Epidermal melanocyte (primary cell): ENCODE measurements around the gene ZMAT2.
"Not testable (repeated sequence)": the region's sequence is repeated elsewhere in the genome, so short reads cannot be mapped to it uniquely, and the experiment has no call there.

ENCODE experiments used
- DNase-seq: peaks from one replicate; pipeline ENCODE4 v3.0.0; 2011; ENCODE audit warnings: low spot score; ENCODE audit not compliant: insufficient read length

ZMAT2 gene, protein sequence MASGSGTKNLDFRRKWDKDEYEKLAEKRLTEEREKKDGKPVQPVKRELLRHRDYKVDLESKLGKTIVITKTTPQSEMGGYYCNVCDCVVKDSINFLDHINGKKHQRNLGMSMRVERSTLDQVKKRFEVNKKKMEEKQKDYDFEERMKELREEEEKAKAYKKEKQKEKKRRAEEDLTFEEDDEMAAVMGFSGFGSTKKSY

DNA sequence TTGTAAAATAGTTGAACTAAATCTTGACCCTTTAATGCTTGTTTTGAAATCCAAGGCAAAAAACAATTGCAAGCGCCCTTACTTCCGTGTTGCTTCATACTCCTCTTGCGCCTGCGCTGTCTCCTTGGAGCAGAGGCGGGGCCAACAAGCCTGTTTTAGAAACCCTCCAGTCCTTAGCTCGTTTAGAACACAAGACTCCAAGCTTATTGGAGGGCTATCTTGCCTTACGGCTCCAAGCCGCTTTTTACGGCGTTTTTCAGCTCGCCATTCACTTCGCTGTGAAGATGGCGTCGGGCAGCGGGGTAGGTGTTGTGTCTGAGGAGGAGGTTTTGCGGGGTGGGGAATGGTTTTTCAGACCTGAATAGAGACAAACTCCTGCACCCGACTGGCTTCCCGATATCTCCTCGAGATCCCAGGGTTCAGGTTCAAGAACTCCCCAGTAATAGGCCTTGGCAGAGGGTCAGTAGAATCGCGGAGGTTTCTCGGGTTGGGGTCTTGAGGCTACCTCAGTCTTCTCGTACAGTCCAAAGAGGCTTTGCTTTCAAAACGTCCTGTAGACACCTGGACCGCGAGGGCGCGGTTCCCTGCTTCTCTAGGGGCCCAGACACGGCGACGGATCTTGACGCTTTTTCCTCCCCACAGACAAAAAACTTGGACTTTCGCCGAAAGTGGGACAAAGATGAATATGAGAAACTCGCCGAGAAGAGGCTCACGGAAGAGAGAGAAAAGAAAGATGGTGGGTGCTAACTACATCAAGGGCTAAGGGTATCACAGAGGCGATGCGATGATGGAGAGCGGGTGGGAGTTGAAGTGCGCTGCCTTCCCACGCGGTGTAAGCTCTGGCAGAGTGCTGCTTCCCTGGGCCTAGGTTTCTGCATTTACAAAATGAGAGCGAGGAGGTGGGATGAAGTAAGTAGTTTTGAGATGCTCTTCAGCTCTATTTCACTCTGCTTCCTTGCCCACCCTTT, at the start of gene ZMAT2:
Gene ZMAT2, plus strand, starts transcription at position 271 of the 968 bp plus-strand sequence. Its CDS starts 14 bp downstream, at position 285.
- peak; percentile 92 for DNase-seq

DNA sequence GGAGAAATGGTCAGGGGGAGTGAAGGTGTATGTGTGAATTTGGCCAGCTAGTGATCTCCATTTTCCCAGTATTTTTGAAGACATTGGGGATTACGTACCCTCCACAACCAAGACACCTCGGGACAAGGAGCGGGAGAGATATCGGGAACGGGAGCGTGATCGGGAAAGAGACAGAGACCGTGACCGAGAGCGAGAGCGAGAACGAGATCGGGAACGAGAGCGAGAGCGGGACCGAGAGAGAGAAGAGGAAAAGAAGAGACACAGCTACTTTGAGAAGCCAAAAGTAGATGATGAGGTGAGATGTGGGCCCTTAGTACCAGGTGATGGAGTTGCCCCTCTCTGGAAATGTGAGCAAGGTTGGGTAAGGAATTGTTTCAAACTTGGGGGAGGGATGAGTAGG, 41.4 kb upstream of the ZMAT2 start:
- no peak for DNase-seq

DNA sequence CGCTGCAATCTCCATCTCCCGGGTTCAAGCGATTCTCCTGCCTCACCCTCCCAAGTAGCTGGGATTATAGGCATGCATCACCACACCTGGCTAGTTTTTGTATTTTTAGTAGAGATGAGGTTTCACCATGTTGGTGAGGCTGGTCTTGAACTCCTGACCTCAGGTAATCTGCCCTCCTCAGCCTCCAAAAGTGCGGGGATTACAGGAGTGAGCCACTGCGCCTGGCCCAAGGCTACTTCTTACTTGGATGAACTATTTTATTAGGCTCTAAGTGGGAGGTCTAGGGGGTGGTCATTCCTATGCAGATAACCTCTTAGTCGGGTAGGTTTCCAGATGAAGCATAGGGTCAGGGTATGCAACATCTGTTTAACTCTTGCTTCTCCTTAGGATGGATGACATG, 39.9 kb upstream of the ZMAT2 start:
- not testable (repeated sequence) for DNase-seq

DNA sequence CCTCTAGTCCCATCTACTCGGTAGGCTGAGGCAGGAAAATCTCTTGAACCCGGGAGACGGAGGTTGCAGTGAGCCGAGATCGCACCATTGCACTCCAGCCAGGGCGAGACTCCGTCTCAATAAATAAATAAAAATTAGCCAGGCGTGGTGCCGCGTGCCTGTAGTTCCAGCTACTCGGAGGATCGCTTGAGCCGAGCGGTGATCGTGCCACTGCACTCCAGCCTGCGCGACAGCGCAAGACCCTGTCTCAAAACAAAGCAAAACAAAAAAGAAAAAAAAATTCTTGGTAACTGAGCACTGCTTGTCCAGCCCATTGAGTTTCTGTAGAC, 36.3 kb upstream of the ZMAT2 start:
- no peak for DNase-seq

DNA sequence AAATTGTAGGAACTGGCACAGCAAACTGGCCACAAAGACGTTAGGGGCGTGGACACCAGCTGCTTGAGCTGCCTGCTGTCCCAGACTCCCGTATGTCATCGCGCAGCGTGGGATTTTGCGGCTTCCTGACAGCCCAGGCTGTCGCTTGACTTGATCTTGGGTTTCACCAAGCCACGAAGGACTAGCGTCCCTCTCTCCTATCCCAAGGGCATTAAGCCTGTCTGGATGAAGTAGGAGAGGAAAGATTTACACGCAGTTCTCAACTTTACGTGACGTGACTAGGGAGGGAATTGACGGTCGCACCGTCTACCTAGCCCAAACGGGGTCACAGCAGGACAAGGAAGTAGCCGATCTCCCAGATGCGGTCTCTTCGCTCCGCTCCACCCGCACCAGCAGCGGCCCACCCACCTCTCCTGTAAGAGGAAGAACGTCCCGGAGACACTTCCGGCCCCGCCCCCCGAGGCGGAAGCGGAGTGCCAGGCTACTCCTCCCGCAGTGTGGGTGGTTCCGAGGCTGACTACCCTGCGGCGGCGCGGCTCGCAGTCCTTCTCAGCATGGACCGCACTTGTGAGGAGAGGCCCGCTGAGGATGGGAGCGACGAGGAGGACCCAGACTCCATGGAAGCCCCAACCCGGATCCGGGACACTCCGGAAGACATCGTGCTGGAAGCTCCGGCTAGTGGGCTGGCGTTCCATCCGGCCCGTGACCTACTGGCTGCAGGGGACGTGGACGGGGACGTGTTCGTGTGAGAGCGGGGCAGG, 35.7 kb upstream of the ZMAT2 start, which contains the start of gene WDR55:
Gene WDR55, plus strand, starts transcription at position 546 of the 761 bp plus-strand sequence. Its CDS starts 9 bp downstream, at position 555.
- DNase-seq, result peak; percentile 97

DNA sequence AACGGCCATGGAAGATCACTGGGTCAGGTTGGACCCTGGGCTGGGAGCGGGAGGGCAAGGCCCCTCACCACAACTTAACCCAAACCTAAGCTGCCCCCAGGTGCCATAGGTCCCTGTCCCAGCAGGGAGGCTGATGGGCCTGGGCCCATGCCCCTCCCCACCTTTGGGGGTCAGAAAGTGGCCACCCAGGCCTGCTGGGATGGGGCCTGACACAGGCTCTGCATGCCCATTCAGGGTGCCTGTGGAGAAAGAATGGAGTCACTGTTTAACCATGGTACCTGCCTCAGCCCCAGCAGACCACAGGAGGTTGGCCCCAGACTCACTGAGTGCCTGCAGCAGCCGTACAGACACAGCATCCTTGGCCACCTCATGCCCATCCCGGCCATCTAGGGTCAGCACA, 29.2 kb upstream of the ZMAT2 start:
- not testable (repeated sequence) for DNase-seq

DNA sequence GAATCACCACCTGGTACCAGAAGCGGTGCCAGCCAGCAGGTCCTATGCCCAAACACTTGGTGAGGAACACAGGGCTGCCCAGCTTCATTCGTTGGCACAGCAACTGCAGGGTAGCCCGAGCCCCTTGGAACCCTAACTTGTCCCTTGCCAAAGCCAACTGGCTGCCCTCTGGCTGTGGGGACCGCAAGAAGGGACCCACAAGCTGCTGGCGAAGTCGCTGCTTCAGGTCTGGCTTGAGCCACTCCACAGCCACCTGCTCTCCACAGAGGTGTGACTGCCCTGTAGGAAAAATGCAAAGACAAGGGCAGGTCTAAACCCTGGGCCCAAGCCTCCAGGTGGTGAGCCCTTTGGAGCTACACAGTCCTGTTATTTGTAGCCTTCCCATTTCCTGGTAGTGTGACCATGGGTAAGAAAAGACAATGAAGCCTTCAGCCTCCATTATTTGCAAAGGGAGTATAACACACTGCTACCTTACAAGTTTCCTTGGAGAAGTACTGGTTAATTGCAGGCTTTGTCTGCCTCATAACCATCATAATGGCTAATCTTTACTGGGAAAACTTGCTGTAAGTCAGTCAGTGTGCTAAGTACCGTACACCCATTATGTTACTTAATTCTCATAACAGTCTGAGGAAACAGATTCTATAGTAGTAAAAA, 28.6 kb upstream of the ZMAT2 start:
- no peak for DNase-seq

DNA sequence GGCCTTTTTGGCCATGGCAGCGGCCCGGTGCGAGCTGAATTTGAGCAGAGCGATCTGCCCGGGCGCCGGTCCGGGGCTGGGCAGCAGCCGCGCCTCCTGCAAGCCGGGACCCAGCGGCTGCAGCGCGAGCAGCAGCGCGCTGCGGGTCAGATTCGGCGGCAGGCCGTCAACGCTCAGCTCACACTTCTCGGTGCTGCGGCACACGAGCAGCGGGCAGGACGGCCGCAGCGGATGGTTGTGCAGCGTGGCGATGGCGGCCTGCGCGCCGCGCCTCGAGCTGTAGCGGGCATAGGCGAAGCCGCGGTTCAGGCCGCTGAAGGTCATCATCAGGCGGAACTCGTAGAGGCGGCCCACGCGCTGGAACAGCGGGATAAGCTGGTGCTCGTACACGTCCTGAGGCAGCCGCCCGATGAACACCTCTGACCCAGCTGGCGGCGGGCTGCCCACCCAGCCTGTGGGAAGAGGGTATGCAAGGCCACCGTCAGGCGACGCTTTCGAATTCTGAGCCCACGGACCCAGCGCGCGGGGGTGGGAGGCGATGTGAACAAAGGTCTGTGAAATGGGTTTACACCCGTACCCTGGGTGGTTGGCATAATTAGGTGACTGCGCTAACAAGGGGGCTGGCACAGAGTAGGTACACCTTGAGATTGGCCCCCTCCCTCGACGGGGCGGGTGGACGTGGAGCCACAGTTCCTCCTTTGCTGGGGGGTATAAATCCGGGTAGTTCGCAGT, 27.6 kb upstream of the ZMAT2 start:
- DNase-seq, result no peak

DNA sequence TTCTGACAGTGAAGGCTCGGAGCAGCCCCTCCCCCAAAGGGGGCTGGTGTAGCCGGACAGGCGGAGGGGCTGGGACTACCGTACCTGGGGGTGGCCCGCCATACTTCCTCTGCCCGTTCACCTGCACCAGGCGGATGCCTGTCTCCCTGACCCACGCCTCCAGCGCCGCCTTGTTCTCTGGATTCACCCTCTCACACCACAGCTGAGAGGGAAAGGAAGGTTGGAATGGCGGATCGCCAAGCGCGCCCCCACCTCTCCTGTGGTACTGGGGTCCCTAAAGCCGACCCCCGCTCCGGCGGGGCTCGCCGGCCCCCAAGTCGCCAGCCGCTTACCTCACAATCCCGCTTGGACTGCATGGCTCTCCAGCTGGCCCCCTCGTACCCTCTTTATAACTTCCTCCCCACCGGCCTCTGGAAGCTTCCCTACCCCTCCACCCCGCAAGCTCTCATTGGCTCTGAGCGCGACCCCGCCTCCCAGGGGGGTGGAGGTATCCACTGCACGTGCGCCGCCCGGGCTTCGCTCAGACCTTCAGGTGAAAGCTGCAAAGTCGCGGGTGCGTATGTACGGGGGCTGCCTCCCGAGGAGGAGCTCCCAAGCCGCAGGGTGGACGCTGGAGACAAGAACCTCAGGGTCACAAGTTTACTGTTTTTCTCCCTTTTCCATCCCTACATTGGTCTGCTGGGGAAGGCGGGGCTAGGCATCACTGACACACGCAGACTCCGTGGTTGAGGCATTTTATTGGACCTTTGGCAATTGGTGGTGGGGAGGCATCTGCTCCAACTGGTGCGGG, 26.9 kb upstream of the ZMAT2 start, which contains the start of gene DND1:
Gene DND1, minus strand, starts transcription at position 390 of the 790 bp plus-strand sequence. Its CDS starts 34 bp downstream, at position 356.
- DNase-seq, result no peak

DNA sequence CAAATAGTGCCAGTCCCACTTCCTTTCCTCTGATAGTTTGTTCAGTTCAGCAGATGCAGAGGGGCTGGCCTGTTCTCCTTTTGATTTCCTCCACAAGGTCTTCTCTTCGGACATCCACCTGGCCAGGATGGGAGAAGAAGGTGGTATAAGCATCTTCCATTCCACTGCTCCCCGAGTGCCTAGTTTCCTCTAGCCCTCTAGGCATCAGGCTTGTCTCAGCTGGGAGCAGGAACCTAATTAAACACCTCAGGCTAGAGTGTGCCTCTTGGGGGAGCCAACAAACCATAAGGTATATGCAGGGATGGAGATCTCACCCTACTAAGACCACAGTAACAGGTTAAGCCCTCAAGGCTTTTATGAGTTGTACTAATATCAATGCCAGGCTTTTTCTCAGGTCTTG, 26.0 kb upstream of the ZMAT2 start:
- DNase-seq, result no peak

DNA sequence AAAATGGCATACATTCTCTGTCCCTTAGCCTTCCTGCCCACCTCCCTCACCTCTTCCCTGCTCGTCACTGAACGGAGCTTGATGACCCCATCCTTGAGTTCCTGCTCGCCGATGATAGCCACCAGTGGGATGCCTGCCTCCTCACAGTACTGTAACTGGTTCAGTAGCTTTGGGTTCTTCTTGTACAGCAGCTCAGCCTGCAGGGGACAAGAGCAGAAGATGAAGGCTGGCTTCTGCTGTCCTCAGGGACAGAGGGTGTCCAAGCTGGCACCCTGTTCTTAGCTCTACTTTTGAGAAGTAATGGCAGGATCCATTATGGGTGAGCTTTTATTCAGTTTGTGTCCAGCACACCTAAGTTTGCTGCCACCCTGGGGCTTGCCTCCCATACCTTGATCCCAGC, 25.6 kb upstream of the ZMAT2 start:
- DNase-seq, result no peak

DNA sequence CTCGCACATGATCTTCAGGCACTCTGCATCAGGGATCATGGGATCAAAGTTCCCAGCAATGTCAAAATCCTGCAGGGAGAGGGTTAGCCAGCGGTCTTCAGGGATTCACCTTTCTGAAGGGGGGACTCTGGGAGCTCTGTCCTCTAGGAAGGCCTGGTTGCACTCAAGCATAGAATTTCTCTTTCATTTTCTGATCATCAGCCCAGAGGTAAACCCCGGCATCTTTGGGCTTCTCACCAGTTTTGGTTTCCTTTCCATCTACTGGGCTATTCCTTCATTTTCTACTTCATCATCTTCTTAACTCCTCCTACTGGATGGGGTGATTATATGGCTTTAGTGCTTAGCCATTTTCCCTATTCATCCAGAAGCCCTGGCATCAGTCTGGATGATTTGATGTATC, 22.3 kb upstream of the ZMAT2 start:
- DNase-seq, result no peak

DNA sequence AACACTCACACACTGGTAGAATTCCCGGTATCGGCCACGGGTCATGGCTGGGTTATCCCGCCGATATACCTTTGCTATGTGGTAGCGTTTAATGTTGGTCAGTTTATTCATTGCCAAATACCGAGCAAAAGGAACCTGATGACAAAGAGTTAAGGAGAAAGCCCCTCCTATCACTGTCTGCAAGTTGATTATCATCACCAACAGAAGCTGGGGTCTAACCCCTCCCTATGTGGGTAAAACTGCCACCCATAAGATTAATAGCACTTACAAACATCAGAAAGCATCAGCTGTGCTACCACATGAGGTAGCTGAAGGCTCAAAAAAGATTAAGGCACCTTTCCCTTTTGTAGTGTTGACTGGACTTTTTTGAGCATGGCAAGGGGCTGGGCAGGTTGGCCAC, 21.3 kb upstream of the ZMAT2 start:
- no peak for DNase-seq

DNA sequence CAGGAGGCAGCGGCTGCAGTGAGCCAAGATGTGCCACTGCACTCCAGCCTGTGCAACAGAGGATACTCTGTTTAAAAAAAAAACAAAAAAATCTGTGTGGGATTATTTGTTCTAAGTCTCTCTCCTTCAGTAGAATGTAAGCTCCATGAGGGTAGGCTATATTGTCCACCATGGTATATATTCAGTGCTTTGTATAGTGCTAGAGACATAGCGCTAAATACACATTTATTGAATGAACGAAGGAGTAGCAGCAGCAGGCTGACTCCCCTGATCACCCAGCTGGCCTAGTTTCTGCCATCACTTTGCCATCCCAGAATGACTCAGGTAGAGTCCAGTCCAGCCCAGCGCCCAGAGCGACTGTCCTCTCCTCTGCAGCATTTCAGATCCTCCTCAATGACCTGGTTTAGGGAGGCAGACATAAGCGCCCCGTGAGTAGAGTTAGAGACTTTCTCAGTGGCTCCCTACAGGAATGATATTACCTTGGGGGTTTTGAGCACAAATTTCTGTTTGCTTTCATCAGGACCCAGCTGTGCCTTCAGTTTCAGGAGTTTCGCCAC, 9.8 kb upstream of the ZMAT2 start:
- DNase-seq, result no peak

DNA sequence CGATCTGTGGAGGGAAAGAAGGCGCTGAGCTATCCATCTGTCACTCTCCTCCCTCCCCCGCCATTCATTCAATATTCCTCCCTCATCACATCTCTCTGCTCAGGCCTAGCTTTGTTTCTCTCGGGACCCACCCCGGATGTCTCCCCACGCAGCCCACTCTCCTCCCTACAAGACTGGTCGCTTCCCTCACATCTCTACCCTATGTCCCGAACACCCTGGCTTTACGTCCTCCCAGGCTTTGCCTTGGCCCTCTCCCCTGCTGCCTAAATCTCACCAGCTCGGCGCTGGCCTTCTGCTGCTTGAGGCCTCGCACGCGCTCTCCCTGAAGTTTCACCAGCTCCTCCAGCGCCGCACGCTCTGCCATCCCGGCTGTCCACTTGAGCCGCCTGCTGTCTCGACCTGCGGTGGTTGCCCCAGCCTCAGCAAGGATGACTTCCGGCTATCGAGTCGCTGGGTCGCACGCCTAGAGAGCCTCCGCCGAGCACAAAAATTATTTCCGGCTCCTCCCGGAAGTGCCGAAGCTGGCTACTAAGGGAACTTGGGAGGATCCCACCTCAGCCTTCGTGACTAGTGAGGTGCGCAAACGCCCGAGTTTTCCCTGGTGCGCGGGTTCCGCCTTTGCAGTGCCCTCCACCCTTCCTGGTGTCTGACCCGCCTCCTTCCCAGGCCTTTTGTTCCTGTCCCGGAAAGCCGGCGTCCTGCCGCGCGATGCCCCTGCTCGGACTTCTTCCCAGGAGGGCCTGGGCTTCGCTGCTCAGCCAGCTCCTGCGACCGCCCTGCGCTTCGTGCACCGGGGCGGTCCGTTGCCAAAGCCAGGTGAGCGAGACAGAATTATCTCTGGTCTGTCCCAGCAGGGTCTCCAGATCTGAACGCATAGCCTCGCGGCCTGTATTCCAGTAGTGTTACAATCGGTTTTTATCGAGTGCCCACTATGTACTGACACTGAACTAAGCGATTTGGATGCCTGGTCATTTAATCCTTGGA, 9.0 kb upstream of the ZMAT2 start, which contains the start of the genes HARS1 and HARS2:
Gene HARS1, minus strand, starts transcription at position 430 of the 984 bp plus-strand sequence. Its CDS starts 66 bp downstream, at position 364.
Gene HARS2, plus strand, starts transcription at position 515 of the 984 bp plus-strand sequence. Its CDS starts 194 bp downstream, at position 709.
- peak; percentile 93 for DNase-seq

DNA sequence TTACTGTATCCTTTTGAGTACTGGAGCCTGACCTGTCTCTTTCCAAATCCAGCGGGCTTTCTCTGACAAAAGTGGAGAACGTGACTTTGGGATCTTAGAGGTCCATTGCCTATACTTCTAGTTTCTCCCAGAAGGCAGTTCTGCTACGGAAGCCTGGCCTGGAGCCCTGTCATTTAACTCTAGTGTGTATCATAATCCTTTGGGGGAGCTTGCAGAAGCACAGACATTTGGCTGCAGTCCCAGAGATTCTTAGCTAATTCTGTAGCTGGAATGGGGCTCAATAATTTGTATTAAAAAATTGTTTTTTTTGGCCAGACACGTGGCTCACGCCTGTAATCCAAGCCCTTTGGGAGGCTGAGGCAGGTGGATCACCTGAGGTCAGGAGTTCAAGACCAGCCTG, 6.0 kb upstream of the ZMAT2 start:
- DNase-seq, result no peak

DNA sequence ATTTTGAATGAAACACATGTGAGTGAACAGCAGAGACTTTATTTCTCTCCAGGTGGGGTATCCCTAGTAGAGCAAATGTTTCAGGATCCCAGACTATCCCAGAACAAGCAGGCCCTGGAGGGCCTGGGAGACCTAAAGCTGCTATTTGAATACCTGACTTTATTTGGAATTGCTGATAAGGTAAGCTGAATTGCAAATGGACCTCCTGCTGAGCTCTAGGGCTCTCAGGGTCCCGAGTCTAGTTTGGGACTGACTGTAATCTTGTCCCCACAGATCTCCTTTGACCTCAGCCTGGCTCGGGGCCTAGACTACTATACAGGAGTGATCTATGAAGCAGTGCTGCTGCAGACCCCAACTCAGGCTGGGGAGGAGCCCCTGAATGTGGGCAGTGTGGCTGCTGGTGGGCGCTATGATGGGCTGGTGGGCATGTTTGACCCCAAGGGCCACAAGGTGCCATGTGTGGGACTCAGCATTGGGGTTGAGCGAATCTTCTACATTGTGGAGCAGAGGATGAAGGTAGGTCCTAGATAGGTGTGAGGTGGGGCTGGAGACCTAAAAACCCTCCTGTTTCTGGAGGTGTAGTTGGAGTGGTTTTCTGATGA, 3.3 kb upstream of the ZMAT2 start:
- DNase-seq, result no peak

DNA sequence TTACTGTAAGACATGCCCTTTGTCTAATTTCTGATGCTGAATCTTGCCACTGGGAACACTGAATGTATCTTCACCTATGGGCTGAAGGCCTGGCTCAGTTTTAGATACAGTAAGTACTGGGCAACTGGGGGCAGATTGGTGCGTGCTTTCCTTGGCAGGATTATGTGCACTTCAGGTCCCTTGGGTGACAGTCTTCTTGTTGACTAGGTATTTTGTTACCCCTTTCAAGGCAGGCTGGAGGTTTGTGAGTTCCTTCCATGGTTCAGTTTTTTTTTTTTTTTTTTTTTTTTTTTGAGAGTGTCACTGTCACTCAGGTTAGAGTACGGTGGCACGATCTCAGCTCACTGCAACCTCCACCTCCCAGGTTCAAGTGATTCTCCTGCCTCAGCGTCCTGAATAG, 7.6 kb downstream of the ZMAT2 start:
- no peak for DNase-seq
